Measurements from ENCODE around the gene BCL2L13.
"Not testable (repeated sequence)": the region's sequence is repeated elsewhere in the genome, so short reads cannot be mapped to it uniquely, and the experiment has no call there.

The BCL2L13 gene

DNA sequence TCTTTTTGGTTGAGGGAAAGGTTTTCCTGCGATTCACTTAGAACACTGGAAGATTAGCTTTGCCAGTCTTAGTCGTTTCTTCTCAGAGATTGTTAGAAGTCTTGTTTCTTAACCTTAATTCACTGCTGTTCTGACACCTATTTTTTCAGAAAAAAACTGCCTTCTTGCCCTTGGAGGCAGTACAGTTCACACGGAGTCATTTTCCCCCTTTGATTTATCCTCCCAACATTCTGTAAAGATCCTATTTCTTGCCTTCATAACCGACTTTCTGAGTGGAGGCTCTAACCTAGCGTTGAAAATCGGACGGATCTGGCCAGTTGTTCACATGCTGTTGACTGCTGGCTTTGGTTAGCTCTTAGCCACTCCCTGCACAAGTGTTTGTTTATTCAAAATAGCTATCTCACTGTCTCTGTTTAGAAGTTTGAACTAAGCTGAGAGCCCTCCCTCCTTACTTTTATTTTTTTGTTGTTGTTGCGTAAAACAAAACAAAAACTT lies 737 bp downstream of the BCL2L13 start:
- no peaks in the 10 kb centered on the region for H3K27me3 Mint-ChIP-seq
- peaks cover 35% of the 10 kb centered on the region for H3K4me1 Mint-ChIP-seq
- peaks cover 24% of the 10 kb centered on the region for H3K36me3 Mint-ChIP-seq (ENCODE audit: insufficient read depth)
- no peaks in the 10 kb centered on the region for H3K9me3 Mint-ChIP-seq
- peak overlapping the region; percentile 95 for H3K4me3 Mint-ChIP-seq
- peak overlapping the region; percentile 95 for H3K27ac Mint-ChIP-seq (ENCODE audit: low read depth)
- peak; percentile 66 for ATAC-seq (replicated peaks; ENCODE audit: extremely low read depth, poor library complexity, severe bottlenecking)
- DNase-seq (ENCODE audit: low spot score in 2 of 2) = peak in 1 of 2 donors; percentile 31

DNA sequence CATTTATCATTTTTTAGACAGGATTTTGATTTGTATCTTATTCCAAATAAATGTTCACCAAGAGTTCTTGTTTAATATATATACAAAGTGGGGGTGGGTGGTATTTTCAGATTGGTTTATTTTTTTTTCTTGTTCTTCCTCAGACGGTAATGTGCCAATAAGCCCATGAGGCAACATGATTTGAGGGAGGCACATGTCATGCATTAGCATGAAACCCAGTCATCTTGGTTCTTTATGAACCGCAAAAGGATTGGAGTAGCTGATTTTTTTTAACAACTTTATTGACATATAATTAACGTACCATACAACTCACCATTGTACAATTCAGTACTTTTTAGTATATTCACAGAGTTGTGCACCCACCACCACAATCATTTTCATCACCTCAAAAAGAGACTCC lies 2.7 kb downstream of the BCL2L13 start:
- Mint-ChIP-seq H3K36me3 (ENCODE audit: insufficient read depth) (peaks cover 24% of the 10 kb centered on the region), H3K9me3 (no peaks in the 10 kb centered on the region), H3K27me3 (no peaks in the 10 kb centered on the region), H3K4me3 (no peak overlapping the region), H3K27ac (ENCODE audit: low read depth) (no peak overlapping the region), H3K4me1 (peaks cover 35% of the 10 kb centered on the region)
- DNase-seq (ENCODE audit: low spot score in 2 of 2) (no peak), ATAC-seq (replicated peaks; ENCODE audit: extremely low read depth, poor library complexity, severe bottlenecking) (no peak)

DNA sequence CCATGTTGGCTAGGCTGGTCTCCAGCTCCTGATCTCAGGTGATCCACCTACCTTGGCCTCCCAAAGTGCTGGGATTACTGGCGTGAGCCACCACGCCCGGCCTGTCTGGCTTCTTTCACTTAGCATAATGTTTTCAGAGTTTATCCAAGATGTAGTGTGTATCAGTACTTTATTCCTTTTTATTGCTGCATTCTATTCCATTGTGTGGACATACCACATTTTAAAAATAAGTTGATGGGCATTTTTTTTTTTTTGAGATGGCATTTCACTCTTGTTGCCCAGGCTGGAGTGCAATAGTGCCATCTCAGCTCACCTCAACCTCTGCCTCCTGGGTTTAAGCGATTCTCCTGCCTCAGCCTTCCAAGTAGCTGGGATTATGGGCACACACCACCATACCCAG lies 3.8 kb downstream of the BCL2L13 start:
- not testable (repeated sequence) for H3K4me3 Mint-ChIP-seq; H3K9me3 Mint-ChIP-seq; ATAC-seq (replicated peaks; ENCODE audit: extremely low read depth, poor library complexity, severe bottlenecking); DNase-seq (ENCODE audit: low spot score in 2 of 2); H3K27ac Mint-ChIP-seq (ENCODE audit: low read depth); H3K27me3 Mint-ChIP-seq
- H3K36me3 Mint-ChIP-seq (ENCODE audit: insufficient read depth) = peaks cover 24% of the 10 kb centered on the region
- peaks cover 38% of the 10 kb centered on the region for H3K4me1 Mint-ChIP-seq

DNA sequence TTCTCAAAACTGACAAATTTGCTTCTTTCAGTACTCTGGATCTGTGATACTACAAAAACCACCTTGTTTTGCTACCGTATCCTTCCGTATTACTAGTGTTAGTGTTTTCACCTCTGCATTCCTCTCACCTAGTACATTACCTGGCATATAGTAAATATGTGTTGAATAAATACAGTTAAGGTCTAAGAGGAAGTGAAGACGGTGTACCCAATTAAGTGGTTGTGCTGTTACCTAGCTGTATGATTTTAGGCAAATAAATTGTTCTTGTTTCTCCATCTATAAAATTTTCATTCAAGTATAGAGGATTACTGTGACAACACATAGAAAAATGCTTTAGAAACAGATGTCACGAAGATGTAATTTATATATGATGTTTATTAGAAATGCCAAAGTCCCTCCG lies 8.9 kb downstream of the BCL2L13 start:
- no peak overlapping the region for H3K4me3 Mint-ChIP-seq
- DNase-seq (ENCODE audit: low spot score in 2 of 2) = no peak
- no peaks in the 10 kb centered on the region for H3K9me3 Mint-ChIP-seq
- H3K27ac Mint-ChIP-seq (ENCODE audit: low read depth) = no peak overlapping the region
- ATAC-seq (replicated peaks; ENCODE audit: extremely low read depth, poor library complexity, severe bottlenecking) = no peak
- peaks cover 7% of the 10 kb centered on the region for H3K36me3 Mint-ChIP-seq (ENCODE audit: insufficient read depth)
- peaks cover 11% of the 10 kb centered on the region for H3K4me1 Mint-ChIP-seq
- H3K27me3 Mint-ChIP-seq = no peaks in the 10 kb centered on the region

DNA sequence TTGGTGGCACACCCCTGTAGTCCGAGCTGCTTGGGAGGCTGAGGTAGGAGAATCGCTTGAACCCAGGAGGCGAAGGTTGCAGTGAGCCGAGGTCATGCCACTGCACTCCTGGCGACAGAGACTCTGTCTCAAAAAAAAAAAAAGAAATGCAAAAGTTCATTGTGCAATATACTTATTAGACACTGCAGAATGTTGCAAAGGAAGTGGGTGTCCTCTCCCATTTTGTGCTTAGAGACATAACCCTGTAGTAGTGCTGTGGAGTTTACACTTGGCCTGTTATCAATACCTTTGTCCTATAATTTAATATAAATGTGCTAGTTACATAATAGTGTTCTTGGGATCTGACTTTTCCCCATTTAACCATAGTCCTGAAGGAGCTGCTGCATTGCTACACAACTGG lies 9.4 kb downstream of the BCL2L13 start:
- Mint-ChIP-seq H3K27me3 (no peaks in the 10 kb centered on the region), H3K4me3 (no peak overlapping the region), H3K9me3 (no peaks in the 10 kb centered on the region), H3K27ac (ENCODE audit: low read depth) (no peak overlapping the region), H3K4me1 (peaks cover 6% of the 10 kb centered on the region), H3K36me3 (ENCODE audit: insufficient read depth) (peaks cover 6% of the 10 kb centered on the region)
- no peak for ATAC-seq (replicated peaks; ENCODE audit: extremely low read depth, poor library complexity, severe bottlenecking)
- no peak for DNase-seq (ENCODE audit: low spot score in 2 of 2)

DNA sequence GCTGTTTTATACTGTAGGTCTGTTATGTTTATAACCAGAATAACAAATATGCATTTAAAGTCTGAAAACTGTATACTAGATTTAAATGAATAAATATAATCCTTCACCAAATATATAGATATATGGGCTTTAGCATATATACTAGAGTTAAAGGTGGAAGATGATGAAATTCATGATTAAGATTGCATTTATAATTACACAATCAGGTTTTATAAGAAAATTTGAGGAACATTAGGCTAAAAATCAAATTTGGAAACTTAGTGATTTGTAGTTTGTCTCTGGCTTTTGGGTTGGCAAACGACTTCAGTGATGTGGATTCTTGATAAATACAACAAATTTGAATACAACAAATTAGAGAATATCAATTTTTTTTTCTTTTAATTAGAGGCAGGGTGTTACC lies 10.0 kb downstream of the BCL2L13 start:
- Mint-ChIP-seq H3K4me1 (peaks cover 6% of the 10 kb centered on the region), H3K27me3 (no peaks in the 10 kb centered on the region), H3K27ac (ENCODE audit: low read depth) (no peak overlapping the region), H3K4me3 (no peak overlapping the region), H3K36me3 (ENCODE audit: insufficient read depth) (peaks cover 6% of the 10 kb centered on the region), H3K9me3 (no peaks in the 10 kb centered on the region)
- DNase-seq (ENCODE audit: low spot score in 2 of 2) (no peak), ATAC-seq (replicated peaks; ENCODE audit: extremely low read depth, poor library complexity, severe bottlenecking) (no peak)

DNA sequence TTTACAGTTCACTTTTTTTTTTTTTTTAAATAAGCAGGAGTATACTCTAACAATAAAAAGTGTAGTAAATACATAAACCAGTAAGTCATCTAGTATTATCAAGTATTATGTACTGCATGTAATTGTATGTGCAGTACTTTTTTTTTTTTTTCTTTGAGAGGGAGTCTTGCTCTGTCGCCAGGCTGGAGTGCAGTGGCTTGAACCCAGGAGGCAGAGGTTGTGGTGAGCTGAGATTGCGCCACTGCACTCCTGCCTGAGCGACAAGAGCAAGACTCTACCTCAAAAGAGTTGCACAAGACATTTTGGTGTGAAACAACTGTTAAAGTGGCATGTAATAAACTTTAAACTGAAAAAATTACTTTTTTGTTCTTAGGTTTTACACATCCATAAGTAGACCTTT lies 16.7 kb downstream of the BCL2L13 start:
- no peaks in the 10 kb centered on the region for H3K4me1 Mint-ChIP-seq
- no peak overlapping the region for H3K4me3 Mint-ChIP-seq
- H3K36me3 Mint-ChIP-seq (ENCODE audit: insufficient read depth) = peaks cover 26% of the 10 kb centered on the region
- H3K27me3 Mint-ChIP-seq = no peaks in the 10 kb centered on the region
- DNase-seq (ENCODE audit: low spot score in 2 of 2) = no peak
- no peaks in the 10 kb centered on the region for H3K9me3 Mint-ChIP-seq
- ATAC-seq (replicated peaks; ENCODE audit: extremely low read depth, poor library complexity, severe bottlenecking) = no peak
- no peak overlapping the region for H3K27ac Mint-ChIP-seq (ENCODE audit: low read depth)

DNA sequence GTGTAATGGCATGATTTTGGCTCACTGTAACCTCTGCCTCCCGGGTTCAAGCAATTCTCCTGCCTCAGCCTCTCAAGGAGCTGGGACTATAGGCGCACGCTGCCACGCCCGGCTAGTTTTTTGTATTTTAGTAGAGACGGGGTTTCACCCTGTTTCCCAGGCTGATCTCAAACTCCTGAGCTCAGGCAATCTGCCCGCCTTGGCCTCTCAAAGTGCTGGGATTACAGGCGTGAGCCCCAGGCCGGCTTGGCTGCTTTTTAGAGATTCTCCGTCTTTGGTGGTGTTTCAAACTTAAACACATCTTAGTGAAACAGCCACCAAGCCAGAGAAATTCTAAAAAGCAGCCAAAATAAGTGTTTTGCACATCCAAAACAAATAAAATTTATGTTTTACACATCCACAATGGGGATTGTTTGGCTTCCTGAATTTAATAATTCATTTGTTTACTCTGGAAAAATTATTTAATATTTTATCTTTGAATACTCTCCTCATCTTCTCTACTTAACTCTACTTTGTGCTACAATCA lies 18.4 kb downstream of the BCL2L13 start:
- no peaks in the 10 kb centered on the region for H3K4me1 Mint-ChIP-seq
- H3K9me3 Mint-ChIP-seq = no peaks in the 10 kb centered on the region
- H3K4me3 Mint-ChIP-seq = no peak overlapping the region
- DNase-seq (ENCODE audit: low spot score in 2 of 2) (no peak), ATAC-seq (replicated peaks; ENCODE audit: extremely low read depth, poor library complexity, severe bottlenecking) (no peak)
- H3K36me3 Mint-ChIP-seq (ENCODE audit: insufficient read depth) = peaks cover 23% of the 10 kb centered on the region
- no peaks in the 10 kb centered on the region for H3K27me3 Mint-ChIP-seq
- H3K27ac Mint-ChIP-seq (ENCODE audit: low read depth) = no peak overlapping the region

DNA sequence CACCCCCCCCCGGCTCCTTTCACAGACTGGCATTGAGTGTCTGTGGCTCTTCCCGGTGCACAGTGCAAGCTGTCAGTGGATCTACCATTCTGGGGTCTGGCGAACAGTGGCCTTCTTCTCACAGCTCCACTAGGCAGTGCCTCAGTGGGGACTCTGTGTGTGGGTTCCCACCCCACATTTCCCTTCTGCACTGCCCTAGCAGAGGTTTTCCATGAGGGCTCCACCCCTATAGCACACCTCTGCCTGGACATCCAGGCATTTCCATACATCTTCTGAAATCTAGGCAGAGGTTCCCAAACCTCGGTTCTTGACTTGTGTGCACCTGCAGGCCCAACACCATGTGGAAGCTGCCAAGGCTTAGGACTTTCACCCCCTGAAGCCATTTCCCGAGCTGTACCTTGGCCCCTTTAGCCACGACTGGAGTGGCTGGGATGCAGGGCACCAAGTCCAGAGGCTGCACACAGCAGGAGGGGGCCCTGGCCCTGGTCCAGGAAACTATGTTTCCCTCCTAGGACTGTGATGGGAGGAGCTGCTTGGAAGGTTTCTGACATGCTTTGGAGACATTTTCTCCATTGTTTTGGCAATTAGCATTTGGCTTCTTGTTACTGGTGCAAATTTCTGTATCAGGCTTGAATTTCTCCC lies 26.0 kb downstream of the BCL2L13 start:
- Mint-ChIP-seq H3K27me3 (no peaks in the 10 kb centered on the region), H3K27ac (ENCODE audit: low read depth) (no peak overlapping the region), H3K36me3 (ENCODE audit: insufficient read depth) (peaks cover 27% of the 10 kb centered on the region), H3K4me3 (no peak overlapping the region), H3K4me1 (peaks cover 17% of the 10 kb centered on the region), H3K9me3 (no peaks in the 10 kb centered on the region)
- no peak for DNase-seq (ENCODE audit: low spot score in 2 of 2)
- ATAC-seq (replicated peaks; ENCODE audit: extremely low read depth, poor library complexity, severe bottlenecking) = no peak

DNA sequence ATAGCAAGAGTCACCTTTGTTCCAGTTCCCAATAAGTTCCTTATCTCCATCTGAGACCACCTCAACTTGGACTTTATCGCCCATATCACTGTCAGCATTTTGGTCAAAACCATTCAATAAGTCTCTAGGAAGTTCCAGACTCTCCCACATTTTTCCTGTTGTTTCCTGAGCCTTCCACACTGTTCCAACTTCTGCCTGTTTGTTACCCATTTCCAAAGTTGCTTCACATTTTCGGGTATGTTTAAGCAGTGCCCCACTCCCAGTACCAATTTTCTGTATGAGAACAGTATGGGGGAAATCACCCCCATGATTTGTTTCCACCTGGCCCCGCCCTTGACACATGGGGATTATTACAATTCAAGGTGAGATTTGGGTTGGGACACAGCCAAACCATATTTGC lies 26.7 kb downstream of the BCL2L13 start:
- H3K27me3 Mint-ChIP-seq = no peaks in the 10 kb centered on the region
- H3K4me3 Mint-ChIP-seq = no peak overlapping the region

DNA sequence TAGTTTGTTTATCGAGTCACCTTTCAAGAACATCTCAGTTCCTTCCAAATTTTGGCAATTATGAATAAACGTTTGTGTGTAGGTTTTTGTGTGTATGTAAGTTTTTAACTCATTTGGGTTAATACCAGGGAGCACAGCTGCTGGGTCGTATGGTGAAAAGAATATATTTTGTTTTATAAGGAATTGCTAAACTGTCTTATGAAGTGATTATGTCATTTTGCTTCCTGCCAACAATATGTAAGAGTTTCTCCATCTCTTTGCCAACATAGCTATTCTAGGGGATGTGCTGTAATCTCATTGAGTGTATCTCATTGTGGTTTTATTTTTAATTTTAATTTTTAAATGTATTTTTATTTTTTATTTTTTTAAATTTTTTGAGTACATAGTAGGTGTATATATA lies 27.3 kb downstream of the BCL2L13 start:
- H3K27ac Mint-ChIP-seq (ENCODE audit: low read depth) = no peak overlapping the region
- no peaks in the 10 kb centered on the region for H3K9me3 Mint-ChIP-seq
- H3K4me1 Mint-ChIP-seq = peaks cover 17% of the 10 kb centered on the region
- no peak overlapping the region for H3K4me3 Mint-ChIP-seq
- peaks cover 32% of the 10 kb centered on the region for H3K36me3 Mint-ChIP-seq (ENCODE audit: insufficient read depth)
- H3K27me3 Mint-ChIP-seq = no peaks in the 10 kb centered on the region
- ATAC-seq (replicated peaks; ENCODE audit: extremely low read depth, poor library complexity, severe bottlenecking) (no peak), DNase-seq (ENCODE audit: low spot score in 2 of 2) (no peak)

More for the DNA sequence above, 26.7 kb downstream of the BCL2L13 start:
- Mint-ChIP-seq H3K4me1 (peaks cover 17% of the 10 kb centered on the region), H3K9me3 (no peaks in the 10 kb centered on the region), H3K27ac (ENCODE audit: low read depth) (no peak overlapping the region), H3K36me3 (ENCODE audit: insufficient read depth) (peaks cover 31% of the 10 kb centered on the region)
- no peak for ATAC-seq (replicated peaks; ENCODE audit: extremely low read depth, poor library complexity, severe bottlenecking)
- no peak for DNase-seq (ENCODE audit: low spot score in 2 of 2)

DNA sequence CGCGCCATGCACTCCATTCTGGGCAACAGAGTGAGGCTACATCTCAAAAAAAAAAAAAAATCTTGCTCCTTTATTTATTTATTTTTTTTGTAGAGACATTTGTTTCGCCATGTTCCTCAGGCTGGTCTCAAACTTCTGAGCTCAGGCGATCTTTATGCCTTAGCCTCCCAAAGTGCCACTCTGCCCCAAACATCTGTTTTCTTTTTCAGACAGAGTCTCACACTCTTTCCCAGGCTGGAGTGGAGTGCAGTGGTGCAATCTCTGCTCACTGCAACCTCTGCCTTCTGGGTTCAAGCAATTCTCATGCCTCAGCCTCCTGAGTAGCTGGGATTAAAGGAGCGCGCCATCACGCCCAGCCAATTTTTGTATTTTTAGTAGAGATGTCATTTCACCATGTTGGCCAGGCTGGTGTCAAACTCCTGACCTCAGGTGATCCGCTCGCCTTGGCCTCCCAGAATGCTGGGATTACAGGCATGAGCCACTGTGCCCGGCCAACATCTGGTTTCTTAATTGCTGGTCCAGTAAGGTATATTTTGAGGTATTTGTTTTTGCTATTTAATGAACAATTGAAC lies 33.0 kb downstream of the BCL2L13 start:
- not testable (repeated sequence) for DNase-seq (ENCODE audit: low spot score in 2 of 2); H3K27ac Mint-ChIP-seq (ENCODE audit: low read depth); H3K27me3 Mint-ChIP-seq; ATAC-seq (replicated peaks; ENCODE audit: extremely low read depth, poor library complexity, severe bottlenecking); H3K4me3 Mint-ChIP-seq; H3K9me3 Mint-ChIP-seq
- peaks cover 15% of the 10 kb centered on the region for H3K36me3 Mint-ChIP-seq (ENCODE audit: insufficient read depth)
- peaks cover 15% of the 10 kb centered on the region for H3K4me1 Mint-ChIP-seq

DNA sequence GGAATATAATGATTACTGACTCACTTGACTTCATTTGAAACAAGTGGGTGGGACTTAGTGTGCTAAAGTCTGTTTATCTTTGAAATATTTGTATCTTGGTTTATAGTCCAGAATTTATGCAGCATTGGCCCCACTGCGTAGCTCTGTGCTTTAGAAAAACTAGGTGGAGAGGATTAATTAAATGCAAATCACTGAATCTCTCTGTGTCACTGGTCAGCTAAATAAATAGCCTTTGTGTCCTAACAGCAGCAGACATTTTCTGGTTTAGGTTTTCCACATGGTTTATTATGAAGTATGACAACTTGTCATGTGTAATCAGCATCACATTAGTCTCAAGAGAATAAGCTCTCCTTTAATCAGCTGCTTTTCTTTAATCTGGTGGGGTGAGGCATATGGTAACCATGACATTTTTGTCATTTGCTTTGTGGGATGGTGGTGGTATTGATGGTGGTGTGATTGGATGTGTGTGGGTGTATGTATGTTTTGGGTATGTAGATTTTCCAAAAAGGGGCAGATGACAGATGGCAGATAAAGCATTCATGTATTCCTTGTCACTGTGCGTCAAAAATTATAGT lies 33.9 kb downstream of the BCL2L13 start:
- Mint-ChIP-seq H3K9me3 (no peaks in the 10 kb centered on the region), H3K4me1 (peaks cover 7% of the 10 kb centered on the region), H3K36me3 (ENCODE audit: insufficient read depth) (peaks cover 13% of the 10 kb centered on the region), H3K4me3 (no peak overlapping the region), H3K27me3 (no peaks in the 10 kb centered on the region), H3K27ac (ENCODE audit: low read depth) (no peak overlapping the region)
- DNase-seq (ENCODE audit: low spot score in 2 of 2) (no peak), ATAC-seq (replicated peaks; ENCODE audit: extremely low read depth, poor library complexity, severe bottlenecking) (no peak)

Measured in central memory CD8-positive, alpha-beta T cell (primary cell).